HG02798 (cell line): ENCODE results near the gene SLC50A1.

Source experiments
- ATAC-seq: cut with Tn5 transposase; IDR thresholded peaks from one replicate; pipeline ENCODE4 v1.9.1; 2021; ENCODE audit warnings: mild to moderate bottlenecking; ENCODE audit not compliant: unreplicated experiment, poor library complexity

Gene SLC50A1

GRCh38 chr1:155182052-155182550 lies 46.4 kb downstream of the SLC50A1 start:
- no peak for ATAC-seq

DNA sequence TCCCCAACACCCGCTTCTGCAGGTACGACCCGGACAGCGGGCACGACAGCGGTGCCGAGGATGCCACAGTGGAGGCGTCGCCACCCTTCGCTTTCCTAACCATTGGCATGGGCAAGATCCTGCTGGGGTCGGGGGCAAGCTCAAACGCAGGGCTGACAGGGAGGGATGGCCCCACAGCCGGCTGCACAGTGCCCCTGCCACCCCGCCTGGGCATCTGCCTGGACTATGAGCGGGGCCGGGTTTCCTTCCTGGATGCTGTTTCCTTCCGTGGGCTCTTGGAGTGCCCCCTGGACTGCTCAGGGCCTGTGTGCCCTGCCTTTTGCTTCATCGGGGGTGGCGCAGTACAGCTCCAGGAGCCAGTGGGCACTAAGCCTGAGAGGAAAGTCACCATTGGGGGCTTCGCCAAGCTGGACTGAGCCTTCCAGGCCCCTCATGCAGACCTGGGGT lies 48.1 kb downstream of the SLC50A1 start:
- no peak for ATAC-seq

GRCh38 chr1:155184351-155184811 lies 48.7 kb downstream of the SLC50A1 start:
- ATAC-seq = no peak

GRCh38 chr1:155184835-155185782 lies 49.5 kb downstream of the SLC50A1 start:
- peak; percentile 79 for ATAC-seq

GRCh38 chr1:155185783-155186066 lies 50.1 kb downstream of the SLC50A1 start:
- ATAC-seq = no peak

DNA sequence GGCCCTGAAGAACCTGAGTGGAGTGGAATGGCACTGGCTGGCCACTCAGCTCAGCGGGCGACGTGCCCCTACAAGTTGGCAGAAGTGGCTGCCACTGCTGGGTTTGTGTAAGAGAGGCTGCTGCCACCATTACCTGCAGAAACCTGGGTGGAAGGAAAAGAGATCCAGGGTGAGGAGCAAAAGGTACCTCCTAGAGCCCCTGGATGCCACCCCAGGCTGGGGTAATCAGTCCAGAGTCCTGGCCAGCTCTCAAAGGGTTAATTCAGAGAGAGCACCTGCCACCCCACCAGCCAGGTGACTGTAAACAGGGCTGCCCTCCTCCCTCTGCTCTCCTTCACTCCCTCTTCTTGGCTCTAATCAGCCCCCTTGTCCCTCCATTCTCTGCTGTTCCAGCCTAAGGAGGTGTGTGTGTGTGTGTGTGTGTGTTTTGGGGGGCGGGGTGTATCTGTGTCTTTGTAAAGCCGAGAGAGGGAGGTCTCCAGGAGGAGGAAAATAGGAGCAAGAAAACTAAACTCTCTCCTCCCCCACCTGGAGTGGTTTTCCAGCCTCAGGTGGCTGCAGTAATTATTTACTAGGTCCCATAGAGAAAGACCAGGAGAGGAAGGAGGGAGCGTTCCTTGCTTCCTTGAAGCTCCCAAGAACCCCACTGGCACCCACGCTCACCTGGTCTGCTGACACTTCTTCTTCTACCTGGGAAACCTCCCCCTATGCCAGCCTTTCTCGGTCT lies 50.6 kb downstream of the SLC50A1 start:
- no peak for ATAC-seq

DNA sequence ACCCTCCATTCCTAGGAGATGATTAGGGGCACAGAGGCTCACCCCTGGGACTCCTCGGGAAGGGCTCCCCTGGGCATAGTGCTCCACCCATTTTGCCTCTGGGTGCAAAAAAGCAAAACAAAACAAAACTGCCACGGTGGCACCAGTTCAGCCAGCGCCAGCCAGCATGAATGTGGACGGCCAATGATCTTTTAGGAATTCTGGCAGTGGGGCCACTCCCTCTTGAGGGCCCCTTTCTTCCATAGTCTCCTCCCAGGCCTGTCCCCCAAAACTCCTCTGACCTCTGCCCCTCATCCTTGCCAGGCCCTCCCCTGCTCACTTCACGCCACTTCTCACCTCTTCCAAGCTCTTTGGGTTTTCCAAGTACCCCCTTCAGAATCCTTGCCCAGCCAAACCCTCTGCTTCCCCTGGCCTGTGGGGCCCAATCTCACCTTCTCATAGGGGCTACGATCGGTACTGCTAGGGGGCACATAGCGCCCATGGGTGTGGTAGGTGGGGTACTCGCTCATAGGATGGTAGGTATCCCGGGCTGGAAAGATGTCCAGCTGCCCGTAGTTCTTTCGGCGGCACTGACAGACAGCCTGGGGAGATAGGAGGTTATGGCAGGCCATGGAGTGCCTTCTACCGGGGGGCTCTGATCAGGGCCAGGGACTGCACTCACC lies 51.3 kb downstream of the SLC50A1 start:
- no peak for ATAC-seq

- no peak for ATAC-seq
These were observed 51.8 kb downstream of the SLC50A1 start for GRCh38 chr1:155187456-155187891.

- no peak for ATAC-seq
These were observed 52.6 kb downstream of the SLC50A1 start for GRCh38 chr1:155188268-155188667.
